Astrocyte of the spinal cord (primary cell): Measurements from ENCODE around the gene NRP2.

Experiments used
- DNase-seq: peaks from one replicate; pipeline ENCODE4 v3.0.0; 2011; ENCODE audit warnings: low read depth, low spot score
- H3K4me3 ChIP-seq: 2 replicates; pipeline ENCODE4 v1.5.1; 2011; ENCODE audit warnings: low read depth, mild to moderate bottlenecking, low read length, moderate library complexity
- in situ Hi-C: cut with HindIII; loops from 2 replicates; pipeline ENCODE4 v1.10.0; 2017; ENCODE audit warnings: low sequenced_read_pairs
- TF ChIP-seq, protein P1 (sequence below): IDR thresholded peaks from 2 replicates; pipeline ENCODE4 v1.5.1; 2012; ENCODE audit warnings: low read depth, mild to moderate bottlenecking, low read length, inconsistent platforms

NRP2 gene

DNA sequence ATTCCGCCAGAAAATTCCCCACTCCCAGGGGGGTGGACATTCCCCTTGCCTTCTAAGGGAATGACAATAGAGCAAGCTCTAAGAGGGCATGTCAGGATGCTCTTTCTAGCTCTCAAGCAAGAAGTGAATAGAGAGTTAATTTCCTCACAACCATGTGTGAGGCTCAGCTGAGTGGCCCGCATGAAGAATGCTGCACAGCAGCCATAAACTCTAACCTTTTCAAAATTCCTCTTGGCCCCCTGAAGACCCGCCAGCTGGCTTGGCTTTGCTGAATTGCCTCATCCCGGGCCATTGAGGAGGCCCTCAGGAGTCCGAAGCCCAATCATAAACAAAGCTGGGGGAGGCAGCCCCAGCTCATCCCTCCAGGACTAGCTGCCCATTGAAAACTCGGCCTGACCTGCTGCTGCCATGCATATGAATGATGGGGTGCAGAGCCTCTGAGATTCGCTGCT lies 38.2 kb downstream of the NRP2 start:
- H3K4me3 ChIP-seq = no peak overlapping the region
- in situ Hi-C loops = no loop called here
- DNase-seq = no peak
- TF ChIP-seq, protein P1, sequence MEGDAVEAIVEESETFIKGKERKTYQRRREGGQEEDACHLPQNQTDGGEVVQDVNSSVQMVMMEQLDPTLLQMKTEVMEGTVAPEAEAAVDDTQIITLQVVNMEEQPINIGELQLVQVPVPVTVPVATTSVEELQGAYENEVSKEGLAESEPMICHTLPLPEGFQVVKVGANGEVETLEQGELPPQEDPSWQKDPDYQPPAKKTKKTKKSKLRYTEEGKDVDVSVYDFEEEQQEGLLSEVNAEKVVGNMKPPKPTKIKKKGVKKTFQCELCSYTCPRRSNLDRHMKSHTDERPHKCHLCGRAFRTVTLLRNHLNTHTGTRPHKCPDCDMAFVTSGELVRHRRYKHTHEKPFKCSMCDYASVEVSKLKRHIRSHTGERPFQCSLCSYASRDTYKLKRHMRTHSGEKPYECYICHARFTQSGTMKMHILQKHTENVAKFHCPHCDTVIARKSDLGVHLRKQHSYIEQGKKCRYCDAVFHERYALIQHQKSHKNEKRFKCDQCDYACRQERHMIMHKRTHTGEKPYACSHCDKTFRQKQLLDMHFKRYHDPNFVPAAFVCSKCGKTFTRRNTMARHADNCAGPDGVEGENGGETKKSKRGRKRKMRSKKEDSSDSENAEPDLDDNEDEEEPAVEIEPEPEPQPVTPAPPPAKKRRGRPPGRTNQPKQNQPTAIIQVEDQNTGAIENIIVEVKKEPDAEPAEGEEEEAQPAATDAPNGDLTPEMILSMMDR = no peak

DNA sequence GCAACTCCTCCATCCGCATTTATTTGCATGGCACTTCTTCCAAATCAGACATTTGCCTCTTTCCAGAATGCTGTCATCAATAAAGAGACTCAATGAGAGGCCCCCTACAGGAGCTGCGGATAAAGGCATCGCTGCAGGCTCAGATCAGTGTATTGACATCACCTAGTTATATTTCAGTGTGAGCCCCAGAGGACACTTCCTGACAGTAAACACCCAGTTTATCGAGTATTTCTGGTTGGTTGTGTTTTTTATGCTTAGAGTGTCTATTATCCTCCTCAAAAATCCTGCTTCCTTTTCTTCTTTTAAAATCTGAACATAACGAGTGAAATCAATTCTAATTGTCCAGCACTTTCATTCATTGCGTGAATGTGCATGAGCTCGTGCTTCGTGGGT lies 38.8 kb downstream of the NRP2 start:
- TF ChIP-seq, protein P1 = peak; percentile 57
- in situ Hi-C loops = no loop called here
- no peak overlapping the region for H3K4me3 ChIP-seq
- no peak for DNase-seq

DNA sequence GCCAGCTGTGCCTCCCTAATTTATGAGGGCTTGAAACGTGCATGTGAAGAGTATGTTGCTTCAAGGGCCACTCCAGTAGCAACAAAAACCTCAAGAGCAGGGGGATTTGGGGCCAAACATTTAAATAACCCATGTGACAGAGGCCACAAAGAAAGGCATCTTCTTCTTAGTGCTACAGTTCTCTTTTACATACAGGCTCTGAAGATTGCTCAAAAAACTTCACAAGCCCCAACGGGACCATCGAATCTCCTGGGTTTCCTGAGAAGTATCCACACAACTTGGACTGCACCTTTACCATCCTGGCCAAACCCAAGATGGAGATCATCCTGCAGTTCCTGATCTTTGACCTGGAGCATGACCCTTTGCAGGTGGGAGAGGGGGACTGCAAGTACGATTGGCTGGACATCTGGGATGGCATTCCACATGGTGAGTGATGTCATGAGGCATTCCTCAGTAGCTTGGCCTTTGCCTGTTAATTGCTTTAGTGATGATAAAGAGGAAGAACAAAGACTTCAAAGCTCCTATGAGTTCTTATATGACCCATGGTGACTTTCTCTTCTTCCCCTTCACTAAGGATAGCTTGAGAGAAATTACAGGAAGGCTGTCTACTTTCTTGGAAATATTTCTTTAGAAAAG lies 40.1 kb downstream of the NRP2 start:
- no peak overlapping the region for H3K4me3 ChIP-seq
- in situ Hi-C loops = no loop called here
- no peak for DNase-seq
- TF ChIP-seq, protein P1 = no peak

DNA sequence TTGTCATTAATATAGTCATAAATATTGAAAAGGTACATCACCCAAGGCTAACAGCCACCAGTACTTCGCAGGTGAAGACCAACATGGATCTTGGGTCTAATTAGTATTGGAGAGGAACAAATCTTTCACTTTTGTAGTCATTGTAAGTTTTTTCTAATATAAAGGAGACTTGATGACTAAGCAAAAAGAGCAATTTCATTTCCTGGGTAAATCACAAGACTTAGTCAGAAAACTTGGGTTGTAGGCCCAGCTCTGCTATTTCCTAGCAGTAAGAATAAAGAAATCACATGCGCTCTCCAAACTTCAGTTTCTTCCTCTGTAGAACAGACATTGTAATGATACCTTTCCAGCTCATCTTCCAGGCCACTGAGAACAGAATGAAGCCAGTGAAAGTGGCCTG lies 40.9 kb downstream of the NRP2 start:
- DNase-seq = no peak
- in situ Hi-C loops = no loop called here
- TF ChIP-seq, protein P1 = no peak
- H3K4me3 ChIP-seq = no peak overlapping the region

DNA sequence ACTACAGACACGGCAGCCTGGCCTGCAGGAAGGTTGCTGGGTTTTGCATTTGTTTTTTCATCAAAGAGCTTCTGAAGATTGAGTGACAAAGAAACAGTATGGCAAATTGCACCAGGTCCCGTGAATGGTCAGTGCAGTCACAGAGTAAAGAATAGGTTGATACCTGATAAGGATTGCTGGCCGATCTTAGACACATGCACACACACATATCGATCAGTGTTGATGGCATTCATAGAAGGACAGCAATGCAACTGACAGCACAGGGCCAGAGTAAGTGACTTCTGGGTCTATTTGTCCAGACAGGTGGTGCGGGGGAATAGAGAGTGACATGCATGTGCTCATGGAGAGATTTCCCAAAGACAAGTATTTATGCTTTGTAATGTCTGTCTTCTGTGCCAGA lies 42.8 kb downstream of the NRP2 start:
- no peak overlapping the region for H3K4me3 ChIP-seq
- no peak for DNase-seq
- in situ Hi-C loops = no loop called here
- TF ChIP-seq, protein P1 = no peak

DNA sequence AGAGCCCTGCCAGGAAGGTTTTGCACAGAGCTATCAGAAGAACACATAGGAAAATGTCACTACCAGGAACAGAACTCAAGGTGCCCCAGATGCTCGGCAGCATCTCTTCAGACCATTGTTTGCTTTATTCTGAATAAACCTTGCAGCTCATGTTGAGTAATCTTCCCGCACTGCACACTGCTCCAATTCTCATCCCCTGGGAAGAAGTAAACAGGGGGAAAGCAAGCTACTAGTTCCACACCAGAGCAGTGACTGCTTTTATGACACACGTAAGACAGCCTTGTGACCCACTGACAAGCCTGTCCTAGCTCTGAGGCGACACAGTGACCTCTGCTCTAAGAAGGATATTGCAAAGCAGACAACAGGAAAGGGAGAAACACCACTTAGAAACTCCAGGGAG lies 44.2 kb downstream of the NRP2 start:
- in situ Hi-C loops = no loop called here
- no peak overlapping the region for H3K4me3 ChIP-seq
- TF ChIP-seq, protein P1 = no peak
- DNase-seq = no peak
